RWPE2 (cell line): ENCODE data around the gene CFAP68.

ENCODE experiments used
- ATAC-seq: fragments of 200-7000 bp; cut with Tn5 transposase; 3 replicates; pipeline ENCODE4 v1.9.1; 2021; ENCODE audit warnings: low read depth
- DNase-seq: peaks from one replicate; pipeline ENCODE4 v3.0.0-alpha.2; 2020; ENCODE audit warnings: low spot score
- H3K27ac ChIP-seq: fragments of 450-650 bp; 2 replicates; pipeline ENCODE4 v1.5.1; 2017; ENCODE audit warnings: mild to moderate bottlenecking; ENCODE audit not compliant: poor library complexity, severe bottlenecking
- H3K27me3 ChIP-seq: fragments of 250-450 bp; sonication (Bioruptor Pico); 2 replicates; pipeline ENCODE4 v1.5.1; 2021; ENCODE audit warnings: mild to moderate bottlenecking, moderate library complexity; ENCODE audit not compliant: insufficient read depth, poor library complexity, severe bottlenecking
- H3K36me3 ChIP-seq: fragments of 250-450 bp; sonication (Bioruptor Pico); 2 replicates; pipeline ENCODE4 v1.5.1; 2020; ENCODE audit warnings: low read depth, mild to moderate bottlenecking, moderate library complexity
- H3K4me1 ChIP-seq: fragments of 250-450 bp; sonication (Bioruptor Pico); 2 replicates; pipeline ENCODE4 v1.5.1; 2021; ENCODE audit warnings: mild to moderate bottlenecking, moderate library complexity; ENCODE audit not compliant: insufficient read depth, poor library complexity, severe bottlenecking
- H3K4me3 ChIP-seq: fragments of 250-450 bp; sonication (Bioruptor Pico); 2 replicates; pipeline ENCODE4 v1.5.1; 2021; ENCODE audit warnings: mild to moderate bottlenecking, moderate library complexity; ENCODE audit not compliant: severe bottlenecking
- H3K9me3 ChIP-seq: fragments of 250-450 bp; sonication (Bioruptor Pico); 2 replicates; pipeline ENCODE4 v1.5.1; 2021; ENCODE audit warnings: mild to moderate bottlenecking, moderate library complexity; ENCODE audit not compliant: severe bottlenecking
- CTCF ChIP-seq: fragments of 450-650 bp; IDR thresholded peaks from one replicate; pipeline ENCODE4 v1.5.1; 2017; ENCODE audit warnings: mild to moderate bottlenecking, moderate library complexity; ENCODE audit not compliant: poor library complexity, severe bottlenecking

The CFAP68 gene

GRCh38 chr11:111905411-111905810 lies 26.1 kb downstream of the CFAP68 start:
- ATAC-seq (no peak), DNase-seq (no peak)
- H3K27me3 ChIP-seq, result no peaks in the 10 kb centered on the region
- TF ChIP-seq CTCF, result no peak
- H3K4me1 ChIP-seq, result no peaks in the 10 kb centered on the region
- H3K9me3 ChIP-seq, result no peaks in the 10 kb centered on the region
- no peak overlapping the region for H3K27ac ChIP-seq
- no peak overlapping the region for H3K4me3 ChIP-seq
- no peaks in the 10 kb centered on the region for H3K36me3 ChIP-seq

- H3K27me3 ChIP-seq, result no peaks in the 10 kb centered on the region
- ATAC-seq, result no peak
These were observed 27.3 kb downstream of the CFAP68 start for GRCh38 chr11:111906680-111907079.

GRCh38 chr11:111908639-111909305 lies 29.4 kb downstream of the CFAP68 start:
- TF ChIP-seq CTCF, result no peak
- peaks cover 10% of the 10 kb centered on the region for H3K4me1 ChIP-seq
- ATAC-seq, result no peak

More at GRCh38 chr11:111906680-111907079, 27.3 kb downstream of the CFAP68 start:
- Histone ChIP-seq H3K27ac (no peak overlapping the region), H3K4me1 (peaks cover 4% of the 10 kb centered on the region), H3K9me3 (no peaks in the 10 kb centered on the region), H3K4me3 (no peak overlapping the region), H3K36me3 (no peaks in the 10 kb centered on the region)
- DNase-seq, result no peak
- TF ChIP-seq CTCF, result no peak

GRCh38 chr11:111909378-111909777 lies 30.0 kb downstream of the CFAP68 start:
- Histone ChIP-seq H3K27me3 (no peaks in the 10 kb centered on the region), H3K27ac (no peak overlapping the region), H3K4me3 (no peak overlapping the region), H3K4me1 (peaks cover 10% of the 10 kb centered on the region), H3K36me3 (no peaks in the 10 kb centered on the region), H3K9me3 (no peaks in the 10 kb centered on the region)
- DNase-seq, result no peak
- no peak for TF ChIP-seq CTCF
- ATAC-seq, result no peak

More at GRCh38 chr11:111908639-111909305, 29.4 kb downstream of the CFAP68 start:
- no peaks in the 10 kb centered on the region for H3K36me3 ChIP-seq
- no peaks in the 10 kb centered on the region for H3K9me3 ChIP-seq
- no peak overlapping the region for H3K27ac ChIP-seq
- DNase-seq, result no peak
- H3K4me3 ChIP-seq, result no peak overlapping the region
- no peaks in the 10 kb centered on the region for H3K27me3 ChIP-seq
